ENCODE measurements around the gene NPTXR.

DNA sequence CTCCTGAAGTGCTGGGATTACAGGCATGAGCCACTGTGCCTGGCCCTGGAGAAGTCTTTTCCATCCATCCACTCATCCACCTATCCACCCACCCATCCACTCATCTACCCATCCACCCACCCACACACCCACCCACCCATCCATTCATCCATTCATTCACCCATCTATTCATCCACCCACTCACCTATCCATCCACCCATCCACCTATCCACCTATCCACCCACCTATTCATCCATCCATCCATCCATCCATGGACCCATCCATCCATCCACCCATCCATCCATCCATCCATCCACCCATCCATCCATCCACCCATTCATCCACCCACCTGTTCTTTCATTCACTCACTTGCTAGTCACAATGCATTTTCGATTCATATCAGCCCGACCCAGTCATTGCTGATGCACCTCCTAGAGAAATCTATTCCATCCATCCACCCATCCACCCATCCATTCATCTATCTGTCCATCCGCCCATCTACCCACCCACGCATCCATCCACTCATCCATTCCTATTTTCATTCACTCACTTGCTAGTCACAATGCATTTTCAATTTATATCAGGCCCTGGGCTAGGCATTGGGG is 70.4 kb downstream of the NPTXR start:
- TF ChIP-seq, protein P1, sequence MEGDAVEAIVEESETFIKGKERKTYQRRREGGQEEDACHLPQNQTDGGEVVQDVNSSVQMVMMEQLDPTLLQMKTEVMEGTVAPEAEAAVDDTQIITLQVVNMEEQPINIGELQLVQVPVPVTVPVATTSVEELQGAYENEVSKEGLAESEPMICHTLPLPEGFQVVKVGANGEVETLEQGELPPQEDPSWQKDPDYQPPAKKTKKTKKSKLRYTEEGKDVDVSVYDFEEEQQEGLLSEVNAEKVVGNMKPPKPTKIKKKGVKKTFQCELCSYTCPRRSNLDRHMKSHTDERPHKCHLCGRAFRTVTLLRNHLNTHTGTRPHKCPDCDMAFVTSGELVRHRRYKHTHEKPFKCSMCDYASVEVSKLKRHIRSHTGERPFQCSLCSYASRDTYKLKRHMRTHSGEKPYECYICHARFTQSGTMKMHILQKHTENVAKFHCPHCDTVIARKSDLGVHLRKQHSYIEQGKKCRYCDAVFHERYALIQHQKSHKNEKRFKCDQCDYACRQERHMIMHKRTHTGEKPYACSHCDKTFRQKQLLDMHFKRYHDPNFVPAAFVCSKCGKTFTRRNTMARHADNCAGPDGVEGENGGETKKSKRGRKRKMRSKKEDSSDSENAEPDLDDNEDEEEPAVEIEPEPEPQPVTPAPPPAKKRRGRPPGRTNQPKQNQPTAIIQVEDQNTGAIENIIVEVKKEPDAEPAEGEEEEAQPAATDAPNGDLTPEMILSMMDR (IDR thresholded peaks at IDR 0.05; ENCODE audit: low read length) = no peak
- no peak for TF ChIP-seq EZH2 (IDR thresholded peaks at IDR 0.05; ENCODE audit: borderline replicate concordance, low read length)
